GM18526 (cell line): Measurements from ENCODE around the gene FMN2.

ENCODE experiments used
- POLR2A ChIP-seq: IDR thresholded peaks from 3 replicates; pipeline ENCODE4 v1.6.1; 2011; ENCODE audit not compliant: insufficient read length; ENCODE audit errors: extremely low read depth

FMN2 gene

DNA sequence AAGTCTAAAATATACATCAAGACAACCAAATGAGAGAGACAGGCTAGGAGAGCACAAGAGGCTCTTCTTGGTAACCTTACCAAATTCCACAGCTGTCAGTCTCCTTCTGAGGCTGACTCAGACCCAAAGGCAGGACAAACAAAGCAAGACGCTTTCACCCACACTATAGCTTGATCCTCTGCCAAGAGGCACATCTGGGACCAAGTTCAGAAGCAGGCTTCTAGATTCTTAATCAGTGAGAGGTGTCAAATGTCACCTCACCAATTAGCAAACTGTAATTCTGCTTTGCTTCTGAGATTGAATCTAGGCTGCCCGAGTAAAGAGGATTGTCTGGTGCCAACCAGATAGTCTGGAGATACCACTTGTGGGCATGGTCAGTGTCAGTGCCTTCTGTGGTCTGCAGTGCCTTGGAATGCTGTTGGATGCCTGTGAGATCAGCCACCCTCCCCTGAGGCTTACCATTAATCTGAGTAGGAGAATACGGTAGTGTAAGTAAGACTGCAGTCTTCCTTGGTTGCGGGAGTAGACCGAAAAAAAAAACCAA lies 151.0 kb downstream of the FMN2 start:
- TF ChIP-seq POLR2A: no peak

GRCh38 chr1:240244968-240245628 lies 153.4 kb downstream of the FMN2 start:
- no peak for TF ChIP-seq POLR2A

GRCh38 chr1:240245629-240246020 lies 153.9 kb downstream of the FMN2 start:
- no peak for TF ChIP-seq POLR2A

- TF ChIP-seq POLR2A: no peak
Measured at GRCh38 chr1:240247899-240248298, 156.2 kb downstream of the FMN2 start.

DNA sequence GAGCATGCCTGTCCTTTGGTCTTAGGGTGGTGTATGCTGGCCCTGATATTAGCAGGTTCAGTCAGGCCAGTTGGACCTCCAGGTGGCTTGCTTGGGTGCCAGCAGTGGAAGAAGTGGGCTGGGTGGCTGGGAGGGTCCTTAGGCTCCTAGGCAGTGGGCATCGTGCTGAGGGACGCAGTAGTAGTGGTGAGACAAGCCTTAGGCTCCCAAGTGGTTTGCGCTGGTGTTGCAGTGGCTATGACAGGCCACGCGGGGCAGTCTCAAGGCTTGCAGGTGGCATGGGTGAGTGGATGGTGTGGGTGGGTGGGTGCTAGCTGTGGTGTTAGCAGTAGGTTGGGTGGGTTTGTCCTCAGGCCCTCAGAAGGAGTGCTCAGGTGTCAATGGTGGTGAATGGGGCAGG lies 162.3 kb downstream of the FMN2 start:
- TF ChIP-seq POLR2A: no peak

GRCh38 chr1:240254778-240255291 lies 163.2 kb downstream of the FMN2 start:
- TF ChIP-seq POLR2A: no peak

- no peak for TF ChIP-seq POLR2A
Measured at GRCh38 chr1:240255922-240256321, 164.2 kb downstream of the FMN2 start.

GRCh38 chr1:240256836-240257503 lies 165.3 kb downstream of the FMN2 start:
- TF ChIP-seq POLR2A: no peak

DNA sequence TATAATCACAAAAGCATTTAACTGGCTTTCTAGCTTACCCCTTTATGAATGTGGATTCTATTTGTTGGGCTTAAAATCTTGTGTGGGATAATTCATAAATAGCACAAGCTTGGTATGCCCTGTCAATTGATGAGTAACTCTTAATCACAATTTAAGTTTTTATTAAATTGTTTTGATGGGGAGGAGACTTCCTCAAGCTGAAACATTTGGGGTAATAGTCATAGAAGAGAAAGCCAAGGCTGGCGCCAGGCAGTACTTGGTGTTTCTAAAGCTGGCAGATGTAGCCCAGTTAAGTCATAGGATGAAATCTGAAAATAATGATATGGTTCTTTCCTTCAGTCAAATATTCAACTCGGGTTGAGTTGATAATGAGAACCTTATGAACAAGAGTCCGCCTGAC lies 167.2 kb downstream of the FMN2 start:
- no peak for TF ChIP-seq POLR2A

GRCh38 chr1:240271081-240271480 lies 179.4 kb downstream of the FMN2 start:
- no peak for TF ChIP-seq POLR2A

GRCh38 chr1:240274569-240274968 lies 182.9 kb downstream of the FMN2 start:
- no peak for TF ChIP-seq POLR2A

DNA sequence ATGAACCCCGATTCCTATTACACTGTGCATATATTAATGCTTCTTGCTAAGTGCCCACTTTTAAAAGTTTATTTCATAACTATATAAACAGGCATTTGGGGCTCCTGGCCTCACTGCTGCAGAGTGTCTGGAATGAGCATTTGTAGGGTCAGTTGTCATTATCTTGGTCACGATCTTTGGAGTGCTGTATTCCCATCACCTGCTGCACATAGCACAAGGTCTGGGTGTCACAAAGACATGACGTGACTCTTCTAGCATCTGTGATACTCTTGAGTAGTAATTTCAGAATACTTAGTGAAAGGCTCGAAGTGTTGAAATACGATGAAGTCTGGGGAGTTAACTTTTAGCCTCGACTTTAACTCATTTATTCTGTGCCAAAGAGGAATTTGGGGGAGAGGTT lies 186.4 kb downstream of the FMN2 start:
- no peak for TF ChIP-seq POLR2A

- no peak for TF ChIP-seq POLR2A
Measured at GRCh38 chr1:240280560-240281322, 189.1 kb downstream of the FMN2 start.

DNA sequence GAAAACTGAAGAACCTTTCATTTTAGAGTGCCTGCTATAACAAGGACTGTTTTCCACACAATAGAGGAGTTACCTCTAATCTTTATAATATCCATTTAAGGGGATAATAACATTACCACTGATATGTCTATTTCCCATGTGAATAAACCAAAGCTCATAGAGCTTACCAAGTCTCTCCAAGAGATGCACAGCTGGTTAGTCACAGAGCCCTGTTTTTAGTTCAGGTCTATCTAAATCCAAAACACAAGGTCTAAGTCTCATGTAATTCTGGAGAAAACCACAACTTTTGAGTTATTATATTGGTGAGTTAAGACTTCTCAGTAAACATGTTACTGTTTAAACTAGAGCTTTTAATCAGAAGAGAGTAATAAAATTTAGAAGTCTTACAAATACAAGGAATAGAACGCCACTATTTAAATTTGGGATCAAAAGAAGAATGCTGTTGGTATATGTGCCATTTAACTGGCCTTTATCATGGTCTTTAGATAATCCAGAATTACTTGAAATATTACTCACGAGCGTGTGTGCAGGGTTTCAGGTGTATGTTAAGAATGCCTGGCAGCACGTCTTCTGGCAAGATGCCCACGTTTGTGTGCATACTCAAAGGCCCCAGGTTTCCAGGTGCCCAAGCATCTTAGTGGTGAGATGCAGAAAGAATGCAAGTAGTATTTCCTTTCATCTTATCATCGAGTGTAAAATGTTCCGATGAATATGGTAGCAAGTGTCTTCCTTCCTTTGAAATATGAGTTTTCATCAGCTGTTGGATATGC lies 190.6 kb downstream of the FMN2 start:
- TF ChIP-seq POLR2A: no peak
